Measurements from ENCODE around the gene CATSPER3. TPM values are rescaled to one million over a fixed set of nuclear protein-coding genes. Genes with fewer than 3 reads are reported as not detected.

Gene CATSPER3
- total RNA-seq, 1 donor from 2014 or later, result 0.10 TPM

GRCh38 chr5:135029477-135030122 is 61.9 kb downstream of the CATSPER3 start:
- DNase-seq (ENCODE audit: low read depth), result no peak

GRCh38 chr5:135030123-135030955 is 62.6 kb downstream of the CATSPER3 start:
- DNase-seq (ENCODE audit: low read depth), result no peak

GRCh38 chr5:135030956-135031812 is 63.5 kb downstream of the CATSPER3 start:
- DNase-seq (ENCODE audit: low read depth), result no peak

- DNase-seq (ENCODE audit: low read depth), result no peak
Measured at GRCh38 chr5:135031813-135032694, 64.3 kb downstream of the CATSPER3 start.

GRCh38 chr5:135032695-135032998 is 64.9 kb downstream of the CATSPER3 start:
- no peak for DNase-seq (ENCODE audit: low read depth)

GRCh38 chr5:135032999-135033861 is 65.5 kb downstream of the CATSPER3 start:
- DNase-seq (ENCODE audit: low read depth), result no peak

- DNase-seq (ENCODE audit: low read depth), result no peak
Measured at GRCh38 chr5:135033901-135034235, 66.2 kb downstream of the CATSPER3 start, which contains the start of gene PITX1. Gene PITX1 (minus strand): TSS chr5:135034228. CDS start chr5:135033881, 347 bp downstream.

GRCh38 chr5:135034236-135034962 is 66.7 kb downstream of the CATSPER3 start:
- DNase-seq (ENCODE audit: low read depth), result no peak

GRCh38 chr5:135034963-135035677 is 67.4 kb downstream of the CATSPER3 start:
- no peak for DNase-seq (ENCODE audit: low read depth)

- no peak for DNase-seq (ENCODE audit: low read depth)
Measured at GRCh38 chr5:135035678-135036030, 67.9 kb downstream of the CATSPER3 start.

- DNase-seq (ENCODE audit: low read depth), result no peak
Measured at GRCh38 chr5:135036405-135036804, 68.7 kb downstream of the CATSPER3 start.

GRCh38 chr5:135037519-135038204 is 70.0 kb downstream of the CATSPER3 start:
- DNase-seq (ENCODE audit: low read depth), result no peak

- DNase-seq (ENCODE audit: low read depth), result no peak
Measured at GRCh38 chr5:135038205-135038812, 70.6 kb downstream of the CATSPER3 start.

- DNase-seq (ENCODE audit: low read depth), result no peak
Measured at GRCh38 chr5:135038813-135039270, 71.1 kb downstream of the CATSPER3 start.

GRCh38 chr5:135039271-135040033 is 71.7 kb downstream of the CATSPER3 start:
- no peak for DNase-seq (ENCODE audit: low read depth)

GRCh38 chr5:135040034-135040332 is 72.3 kb downstream of the CATSPER3 start:
- no peak for DNase-seq (ENCODE audit: low read depth)

GRCh38 chr5:135040333-135041144 is 72.8 kb downstream of the CATSPER3 start:
- DNase-seq (ENCODE audit: low read depth), result no peak

Data from renal cortical epithelial cell (primary cell).